ENCODE measurements around the gene UGT1A9. TPM values are rescaled to one million over a fixed set of nuclear protein-coding genes. Genes with fewer than 3 reads are reported as not detected.

Gene UGT1A9
- polyA plus RNA-seq, 1 of the 3 experiments (the other 2 are of a cell fraction): not detected

GRCh38 chr2:233817361-233817911, 145.7 kb downstream of the UGT1A9 start:
- no peak overlapping the region for H3K4me2 ChIP-seq
- no peaks in the 10 kb centered on the region for H4K20me1 ChIP-seq (ENCODE audit: insufficient read depth)
- peaks cover 0 to 3% of the 10 kb centered on the region in 2 experiments; a peak in 1 of 4 replicates for H3K4me1 ChIP-seq (ENCODE audit: control insufficient read depth in 1 of 2, insufficient read depth in 2 of 2, low read depth in 1 of 2, low read length in 1 of 2)
- WGBS (ENCODE audit: low lambda C conversion rate): 87% methylated on average over 3 of the region's 3 CpGs
- H3K9me2 ChIP-seq: no peaks in the 10 kb centered on the region
- H3K27me3 ChIP-seq (ENCODE audit: insufficient read depth): no peaks in the 10 kb centered on the region
- CTCF ChIA-PET: interaction anchor here (1.5 kb wide), 1 partner anchor 15 kb away, joined by 5 read pairs; no protein-coding TSS in a partner anchor
- POLR2A ChIA-PET: no interaction called here
- H3K4me3 ChIP-seq (ENCODE audit: low read depth in 2 of 2, low read length in 1 of 2): no peak overlapping the region
- no peak for TF ChIP-seq RXRA (IDR thresholded peaks at IDR 0.05; ENCODE audit: borderline replicate concordance, low read depth)
- no peak for TF ChIP-seq TEAD4 (IDR thresholded peaks at IDR 0.05; ENCODE audit: borderline replicate concordance, insufficient read depth)
- no peak for TF ChIP-seq MAX (IDR thresholded peaks at IDR 0.05; ENCODE audit: low read depth)
- H3K9ac ChIP-seq: no peak overlapping the region
- H3K27ac ChIP-seq (ENCODE audit: low read depth in 2 of 2, low read length in 1 of 2): no peak overlapping the region
- H3K36me3 ChIP-seq (replicated peaks in 1 of 2; ENCODE audit: control insufficient read depth in 1 of 2, insufficient read depth in 2 of 2, low read length in 1 of 2): no peaks in the 10 kb centered on the region
- H3F3A ChIP-seq (replicated peaks; ENCODE audit: insufficient read depth): no peaks in the 10 kb centered on the region
- H3K79me2 ChIP-seq (ENCODE audit: insufficient read depth): no peaks in the 10 kb centered on the region
- no peak for DNase-seq
- H2AFZ ChIP-seq (ENCODE audit: low read depth): no peak overlapping the region
- H3K9me3 ChIP-seq: no peaks in the 10 kb centered on the region

GRCh38 chr2:233817995-233818638, 146.4 kb downstream of the UGT1A9 start:
- Histone ChIP-seq H3K9me3 (no peaks in the 10 kb centered on the region), H3K4me3 (ENCODE audit: low read depth in 2 of 2, low read length in 1 of 2) (no peak overlapping the region), H3K36me3 (replicated peaks in 1 of 2; ENCODE audit: control insufficient read depth in 1 of 2, insufficient read depth in 2 of 2, low read length in 1 of 2) (no peaks in the 10 kb centered on the region), H3K27ac (ENCODE audit: low read depth in 2 of 2, low read length in 1 of 2) (no peak overlapping the region), H3K4me1 (ENCODE audit: control insufficient read depth in 1 of 2, insufficient read depth in 2 of 2, low read depth in 1 of 2, low read length in 1 of 2) (peaks cover 0 to 3% of the 10 kb centered on the region in 2 experiments; a peak in 1 of 4 replicates), H3K9ac (no peak overlapping the region), H2AFZ (ENCODE audit: low read depth) (no peak overlapping the region), H3K79me2 (ENCODE audit: insufficient read depth) (no peaks in the 10 kb centered on the region), H4K20me1 (ENCODE audit: insufficient read depth) (no peaks in the 10 kb centered on the region), H3K9me2 (no peaks in the 10 kb centered on the region), H3K4me2 (no peak overlapping the region), H3F3A (replicated peaks; ENCODE audit: insufficient read depth) (no peaks in the 10 kb centered on the region), H3K27me3 (ENCODE audit: insufficient read depth) (no peaks in the 10 kb centered on the region)
- POLR2A ChIA-PET: no interaction called here
- CTCF ChIA-PET: interaction anchor here (1.5 kb wide), 1 partner anchor 15 kb away, joined by 5 read pairs; no protein-coding TSS in a partner anchor
- no peak for DNase-seq
- 85% methylated on average over 10 of the region's 11 CpGs for WGBS (ENCODE audit: low lambda C conversion rate)
- no peak for TF ChIP-seq TAF1 (IDR thresholded peaks at IDR 0.05; ENCODE audit: borderline replicate concordance, low read depth, low read length)
- no peak for TF ChIP-seq ZBTB33 (IDR thresholded peaks at IDR 0.05; ENCODE audit: borderline replicate concordance, low read depth)
- TF ChIP-seq RCOR1 (IDR thresholded peaks at IDR 0.05; ENCODE audit: low read length): no peak
- no peak for TF ChIP-seq REST (IDR thresholded peaks at IDR 0.05; ENCODE audit: low read depth, low read length)
- TF ChIP-seq MEF2A (IDR thresholded peaks at IDR 0.05; ENCODE audit: borderline replicate concordance, low read depth): no peak
- TF ChIP-seq POLR2AphosphoS5 (IDR thresholded peaks at IDR 0.05; ENCODE audit: low read depth, low read length): no peak
- TF ChIP-seq NFIC (IDR thresholded peaks at IDR 0.05; ENCODE audit: borderline replicate concordance): no peak
- TF ChIP-seq RAD21 (IDR thresholded peaks at IDR 0.05; ENCODE audit: low read length): no peak
- no peak for TF ChIP-seq USF1 (IDR thresholded peaks at IDR 0.05; ENCODE audit: borderline replicate concordance, low read depth)
- no peak for TF ChIP-seq RXRA (IDR thresholded peaks at IDR 0.05; ENCODE audit: borderline replicate concordance, low read depth)
- TF ChIP-seq USF2 (IDR thresholded peaks at IDR 0.05; ENCODE audit: borderline replicate concordance, low read depth, low read length): no peak
- TF ChIP-seq TCF12 (IDR thresholded peaks at IDR 0.05): no peak
- TF ChIP-seq EZH2phosphoT487 (IDR thresholded peaks at IDR 0.05; ENCODE audit: borderline replicate concordance, low read depth): no peak
- no peak for TF ChIP-seq NRF1 (IDR thresholded peaks at IDR 0.05; ENCODE audit: low read depth, low read length)
